Natural killer cell (primary cell): ENCODE data around the gene PDGFRB. TPM values are rescaled to one million over a fixed set of nuclear protein-coding genes. Genes with fewer than 3 reads are reported as not detected.

ENCODE experiments used
- ATAC-seq, 3 donors: fragments of 150-1000 bp in 2 of 3; fragments of 200-7000 bp in 1 of 3; cut with Tn5 transposase; 1 replicate in 1 of 3; 2 replicates in 2 of 3; pipeline ENCODE4 v1.10.0; 2021; ENCODE audit warnings: mild to moderate bottlenecking in 2 of 3, moderate library complexity in 2 of 3
- DNase-seq, 2 donors: peaks; one replicate each; pipeline versions ENCODE4 v3.0.0 to v3.0.0-alpha.2; 2013 to 2021; ENCODE audit warnings: mixed read lengths in 1 of 2
- H3K27ac ChIP-seq: one replicate; pipeline ENCODE4 v1.5.1; 2013; ENCODE audit warnings: mild to moderate bottlenecking, low read length
- H3K27me3 ChIP-seq: one replicate; pipeline ENCODE4 v1.6.1; 2013; ENCODE audit warnings: low read length; ENCODE audit not compliant: control insufficient read depth, insufficient read depth
- H3K36me3 ChIP-seq: one replicate; pipeline ENCODE4 v1.6.1; 2013; ENCODE audit warnings: low read length; ENCODE audit not compliant: control insufficient read depth, insufficient read depth
- H3K4me1 ChIP-seq: one replicate; pipeline ENCODE4 v1.6.1; 2013; ENCODE audit warnings: low read length; ENCODE audit not compliant: control insufficient read depth, insufficient read depth
- H3K4me3 ChIP-seq: one replicate; pipeline ENCODE4 v1.5.1; 2013; ENCODE audit warnings: low read length
- H3K9me3 ChIP-seq: one replicate; pipeline ENCODE4 v1.6.1; 2013; ENCODE audit warnings: low read length; ENCODE audit not compliant: control insufficient read depth, insufficient read depth
- H3K27ac Mint-ChIP-seq, 2 donors: one replicate each; pipeline ENCODE4 v1.8.0; 2022; ENCODE audit warnings: mild to moderate bottlenecking in 2 of 2, mixed read lengths in 2 of 2, moderate library complexity in 1 of 2
- H3K27me3 Mint-ChIP-seq, 2 donors: one replicate each; pipeline ENCODE4 v1.8.0; 2022; ENCODE audit warnings: low read depth in 2 of 2, mixed read lengths in 2 of 2
- H3K36me3 Mint-ChIP-seq: one replicate; pipeline ENCODE4 v1.8.0; 2022; ENCODE audit warnings: mixed read lengths
- H3K4me1 Mint-ChIP-seq, 2 donors: one replicate each; pipeline ENCODE4 v1.8.0; 2022; ENCODE audit warnings: mixed read lengths in 2 of 2
- H3K4me3 Mint-ChIP-seq: one replicate; pipeline ENCODE4 v1.8.0; 2022; ENCODE audit warnings: mild to moderate bottlenecking, moderate library complexity, mixed read lengths
- H3K9me3 Mint-ChIP-seq, 2 donors: one replicate each; pipeline ENCODE4 v1.8.0; 2022; ENCODE audit warnings: mixed read lengths in 2 of 2
- WGBS: methylation state at CpG from one replicate; pipeline ENCODE4 v1.1.7; 2013; ENCODE audit warnings: missing lambda C conversion rate; ENCODE audit not compliant: insufficient coverage; 5-methylcytosine and 5-hydroxymethylcytosine counted together
- intact Hi-C: fragments of 100-400 bp; cut with micrococcal nuclease; formaldehyde crosslinking; loops from one replicate; pipeline ENCODE4 v1.14.2; 2022
- total RNA-seq, 4 donors: library from RNA; stranded (reverse); fragments of 120-200 nt in 1 of 4; gene quantifications; one replicate each; pipeline versions ENCODE4 v1.2.3 to v1.2.4, GENCODE V29; 2013 to 2022
- TF ChIP-seq, protein P1 (sequence below): fragments of 200-600 bp; IDR thresholded peaks from one replicate; pipeline ENCODE4 v1.8.0; 2022; ENCODE audit warnings: antibody characterized with exemption

PDGFRB gene
- total RNA-seq, 3 donors from 2014 or later (not counting 1 experiment from before 2014, with no cell fraction given) = 44.8 to 93.1 (median 61.6) TPM

DNA sequence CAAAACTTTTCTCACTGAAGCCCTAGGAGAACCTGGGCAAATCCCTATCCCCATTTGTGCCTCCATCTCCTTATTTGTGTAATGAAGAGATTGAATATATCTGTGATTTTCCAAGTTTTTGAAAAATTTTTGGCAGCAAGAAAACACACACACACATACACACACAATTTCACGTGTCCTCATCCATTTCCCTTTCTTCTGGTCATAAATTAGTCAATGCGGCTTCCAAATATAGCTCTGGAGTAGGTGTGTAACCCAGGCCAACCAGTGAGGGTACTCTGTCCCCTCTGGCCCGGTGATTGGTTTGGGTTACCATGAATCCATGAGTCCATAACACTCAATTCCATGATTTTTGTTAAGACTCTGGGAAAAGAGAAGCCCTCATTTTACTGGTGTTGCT is 82.0 kb downstream of the PDGFRB start:
- WGBS = 50% methylated on average over 3 of the region's 3 CpGs
- H3K4me3 Mint-ChIP-seq = no peak overlapping the region
- Histone ChIP-seq H3K27ac (no peak overlapping the region), H3K36me3 (no peaks in the 10 kb centered on the region), H3K9me3 (no peaks in the 10 kb centered on the region), H3K4me3 (no peak overlapping the region), H3K4me1 (no peaks in the 10 kb centered on the region), H3K27me3 (no peaks in the 10 kb centered on the region)
- H3K27ac Mint-ChIP-seq = no peak overlapping the region
- H3K9me3 Mint-ChIP-seq = no peaks in the 10 kb centered on the region
- peaks cover 8 to 13% of the 10 kb centered on the region in 2 donors for H3K27me3 Mint-ChIP-seq
- ATAC-seq (no peak), DNase-seq (no peak)
- no peaks in the 10 kb centered on the region for H3K4me1 Mint-ChIP-seq
- H3K36me3 Mint-ChIP-seq = no peaks in the 10 kb centered on the region
- TF ChIP-seq, protein P1, sequence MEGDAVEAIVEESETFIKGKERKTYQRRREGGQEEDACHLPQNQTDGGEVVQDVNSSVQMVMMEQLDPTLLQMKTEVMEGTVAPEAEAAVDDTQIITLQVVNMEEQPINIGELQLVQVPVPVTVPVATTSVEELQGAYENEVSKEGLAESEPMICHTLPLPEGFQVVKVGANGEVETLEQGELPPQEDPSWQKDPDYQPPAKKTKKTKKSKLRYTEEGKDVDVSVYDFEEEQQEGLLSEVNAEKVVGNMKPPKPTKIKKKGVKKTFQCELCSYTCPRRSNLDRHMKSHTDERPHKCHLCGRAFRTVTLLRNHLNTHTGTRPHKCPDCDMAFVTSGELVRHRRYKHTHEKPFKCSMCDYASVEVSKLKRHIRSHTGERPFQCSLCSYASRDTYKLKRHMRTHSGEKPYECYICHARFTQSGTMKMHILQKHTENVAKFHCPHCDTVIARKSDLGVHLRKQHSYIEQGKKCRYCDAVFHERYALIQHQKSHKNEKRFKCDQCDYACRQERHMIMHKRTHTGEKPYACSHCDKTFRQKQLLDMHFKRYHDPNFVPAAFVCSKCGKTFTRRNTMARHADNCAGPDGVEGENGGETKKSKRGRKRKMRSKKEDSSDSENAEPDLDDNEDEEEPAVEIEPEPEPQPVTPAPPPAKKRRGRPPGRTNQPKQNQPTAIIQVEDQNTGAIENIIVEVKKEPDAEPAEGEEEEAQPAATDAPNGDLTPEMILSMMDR = no peak
- intact Hi-C loops = no loop called here

DNA sequence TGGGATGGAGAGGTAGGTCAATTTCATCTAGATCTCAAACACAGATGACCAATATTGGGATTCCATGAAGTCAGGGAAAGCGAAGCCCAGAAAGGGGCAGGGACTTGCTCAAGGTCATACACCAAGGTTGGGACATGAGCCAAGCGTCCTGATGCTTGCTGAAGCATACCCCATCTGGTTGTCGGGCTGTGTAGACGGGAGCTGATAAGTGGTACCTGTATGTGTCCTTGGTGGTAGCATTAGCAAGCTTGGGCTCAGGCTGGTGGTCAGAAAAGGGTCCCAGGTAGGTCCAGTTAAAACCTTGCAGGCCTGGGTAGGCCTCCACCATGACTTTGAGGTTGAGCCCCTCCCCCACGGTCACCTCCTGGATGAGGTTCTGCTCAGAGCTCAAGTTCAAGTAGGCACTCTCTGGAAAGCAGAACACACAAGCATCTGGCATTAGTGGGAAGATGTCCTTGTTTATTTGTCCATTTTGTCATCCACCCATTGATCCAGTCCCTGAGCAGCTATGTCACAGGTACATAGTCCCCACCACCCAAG is 82.5 kb downstream of the PDGFRB start:
- Histone ChIP-seq H3K36me3 (no peaks in the 10 kb centered on the region), H3K4me3 (no peak overlapping the region), H3K27me3 (no peaks in the 10 kb centered on the region), H3K9me3 (no peaks in the 10 kb centered on the region), H3K4me1 (no peaks in the 10 kb centered on the region), H3K27ac (no peak overlapping the region)
- no peak for DNase-seq
- 84% methylated on average over 5 of the region's 5 CpGs for WGBS
- no peak for ATAC-seq
- Mint-ChIP-seq H3K36me3 (no peaks in the 10 kb centered on the region), H3K4me1 (no peaks in the 10 kb centered on the region), H3K27ac (no peak overlapping the region), H3K9me3 (no peaks in the 10 kb centered on the region), H3K4me3 (no peak overlapping the region), H3K27me3 (peaks cover 8 to 11% of the 10 kb centered on the region in 2 donors)
- intact Hi-C loops = no loop called here
- TF ChIP-seq, protein P1 = no peak

DNA sequence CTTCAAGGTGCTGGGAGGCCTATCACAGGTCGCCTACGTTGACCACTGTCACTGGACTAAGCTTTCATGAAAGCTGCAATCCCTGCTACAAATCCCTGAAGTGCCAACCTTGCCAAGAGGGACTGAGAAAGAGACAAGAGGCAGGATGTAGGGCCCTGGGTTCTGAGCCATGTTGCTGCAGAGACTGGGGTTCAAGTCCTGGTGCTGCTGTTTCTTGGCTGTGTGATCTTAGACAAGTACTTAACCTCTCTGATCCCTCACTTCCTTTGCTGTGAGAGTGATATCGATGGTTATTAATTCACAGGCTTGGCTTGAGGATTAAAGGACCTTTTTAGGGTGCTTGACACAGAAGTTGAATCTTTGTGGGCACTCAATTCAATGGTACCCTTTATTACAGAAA is 84.8 kb downstream of the PDGFRB start:
- Histone ChIP-seq H3K4me1 (peaks cover 11% of the 10 kb centered on the region), H3K36me3 (no peaks in the 10 kb centered on the region), H3K4me3 (no peak overlapping the region), H3K27me3 (no peaks in the 10 kb centered on the region), H3K9me3 (no peaks in the 10 kb centered on the region), H3K27ac (no peak overlapping the region)
- TF ChIP-seq, protein P1 = no peak
- Mint-ChIP-seq H3K27me3 (peaks cover 23 to 26% of the 10 kb centered on the region in 2 donors), H3K4me1 (peaks cover 7 to 13% of the 10 kb centered on the region in 2 donors), H3K36me3 (no peaks in the 10 kb centered on the region), H3K27ac (no peak overlapping the region), H3K9me3 (no peaks in the 10 kb centered on the region), H3K4me3 (no peak overlapping the region)
- no peak for DNase-seq
- WGBS = 100% methylated on average over 3 of the region's 3 CpGs
- ATAC-seq = no peak
- intact Hi-C loops = no loop called here
